GM12872 (cell line): ENCODE results near the gene CACNA2D3.

Experiments used
- CTCF ChIP-seq: IDR thresholded peaks from 3 replicates; pipeline ENCODE4 v1.5.1; 2011; ENCODE audit warnings: low read depth, mild to moderate bottlenecking, low read length, moderate library complexity; ENCODE audit not compliant: insufficient read depth

Gene CACNA2D3

GRCh38 chr3:54424292-54424691 lies 301.9 kb downstream of the CACNA2D3 start:
- no peak for TF ChIP-seq CTCF

GRCh38 chr3:54426381-54426780 lies 304.0 kb downstream of the CACNA2D3 start:
- no peak for TF ChIP-seq CTCF

- no peak for TF ChIP-seq CTCF
These were observed 305.1 kb downstream of the CACNA2D3 start for GRCh38 chr3:54427501-54427900.

GRCh38 chr3:54427941-54428871 lies 305.9 kb downstream of the CACNA2D3 start:
- peak; percentile 79 for TF ChIP-seq CTCF

- TF ChIP-seq CTCF: no peak
These were observed 310.6 kb downstream of the CACNA2D3 start for GRCh38 chr3:54432975-54433374.

- TF ChIP-seq CTCF: 0 out of 3 replicates have a peak, but pooled peaks have one; percentile 19
These were observed 311.5 kb downstream of the CACNA2D3 start for GRCh38 chr3:54433846-54434245.

- no peak for TF ChIP-seq CTCF
These were observed 312.4 kb downstream of the CACNA2D3 start for GRCh38 chr3:54434756-54435155.
